Measurements from ENCODE around the gene TNFSF13B. TPM values are rescaled to one million over a fixed set of nuclear protein-coding genes. Genes with fewer than 3 reads are reported as not detected.

The TNFSF13B gene
- total and polyA plus RNA-seq, 2 donors (not counting 1 experiment from before 2014, with no cell fraction given): 2.0 to 4.7 TPM

DNA sequence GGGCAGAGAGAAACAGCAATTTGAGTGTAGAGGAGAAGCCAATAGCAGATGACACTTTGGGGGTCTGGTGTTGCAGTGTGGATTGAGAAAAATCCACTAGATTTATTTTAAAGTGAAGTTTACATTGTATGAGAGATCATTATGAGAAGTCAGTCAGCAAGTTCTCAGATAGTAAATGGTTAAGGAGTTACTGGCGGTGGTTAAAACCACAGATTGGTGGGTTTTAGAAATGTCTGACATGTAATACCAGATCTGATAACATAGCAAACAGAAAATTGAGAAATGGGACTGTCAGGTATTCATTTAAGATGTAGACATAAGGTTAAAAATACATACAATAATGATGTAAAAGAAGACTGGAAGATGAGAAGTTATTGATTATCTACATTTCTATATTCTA, 44.1 kb upstream of the TNFSF13B start:
- peaks cover 8 to 11% of the 10 kb centered on the region in 2 experiments for H3K36me3 ChIP-seq (replicated peaks in 1 of 2; ENCODE audit: control extremely low read depth in 1 of 2, control insufficient read depth in 1 of 2, extremely low read depth in 1 of 2, insufficient read depth in 2 of 2, low read length in 1 of 2)
- H3K9me3 Mint-ChIP-seq (ENCODE audit: insufficient read depth): no peaks in the 10 kb centered on the region
- no peak overlapping the region for H3K4me3 ChIP-seq (ENCODE audit: control extremely low read depth in 1 of 5, extremely low read depth in 1 of 5, insufficient read depth in 1 of 5, low read depth in 2 of 5, low read length in 4 of 5)
- H3K9me3 ChIP-seq (ENCODE audit: control extremely low read depth in 1 of 3, control insufficient read depth in 2 of 3, insufficient read depth in 1 of 3, low read length in 2 of 3): no peaks in the 10 kb centered on the region
- ATAC-seq (ENCODE audit: low read depth): no peak
- H3K27me3 Mint-ChIP-seq: no peaks in the 10 kb centered on the region
- no peak overlapping the region for H3K4me3 Mint-ChIP-seq
- H3K9ac ChIP-seq (ENCODE audit: low read length): no peak overlapping the region
- DNase-seq: no peak
- ChIA-PET POLR2A (no interaction called here), CTCF (interaction anchor here (1.2 to 1.3 kb wide), 2 partner anchors 8 to 97 kb away, joined by 3 to 4 read pairs; no protein-coding TSS in a partner anchor)
- peaks cover 46% of the 10 kb centered on the region for H3K79me2 ChIP-seq (ENCODE audit: control insufficient read depth, insufficient read depth, low read length)
- H3K27ac Mint-ChIP-seq: no peak overlapping the region
- intact Hi-C loops (cut with micrococcal nuclease): loop anchor here (5.0 kb wide), 2 partner anchors 97 to 1658 kb away; partner anchors contain the start of gene ARGLU1
- no peaks in the 10 kb centered on the region for H3K27me3 ChIP-seq (replicated peaks in 1 of 4; ENCODE audit: control extremely low read depth in 1 of 4, control insufficient read depth in 3 of 4, insufficient read depth in 4 of 4, low read length in 3 of 4)
- H3K4me2 ChIP-seq (replicated peaks; ENCODE audit: low read depth, low read length, poor library complexity, severe bottlenecking): no peak overlapping the region
- TF ChIP-seq, protein P1, sequence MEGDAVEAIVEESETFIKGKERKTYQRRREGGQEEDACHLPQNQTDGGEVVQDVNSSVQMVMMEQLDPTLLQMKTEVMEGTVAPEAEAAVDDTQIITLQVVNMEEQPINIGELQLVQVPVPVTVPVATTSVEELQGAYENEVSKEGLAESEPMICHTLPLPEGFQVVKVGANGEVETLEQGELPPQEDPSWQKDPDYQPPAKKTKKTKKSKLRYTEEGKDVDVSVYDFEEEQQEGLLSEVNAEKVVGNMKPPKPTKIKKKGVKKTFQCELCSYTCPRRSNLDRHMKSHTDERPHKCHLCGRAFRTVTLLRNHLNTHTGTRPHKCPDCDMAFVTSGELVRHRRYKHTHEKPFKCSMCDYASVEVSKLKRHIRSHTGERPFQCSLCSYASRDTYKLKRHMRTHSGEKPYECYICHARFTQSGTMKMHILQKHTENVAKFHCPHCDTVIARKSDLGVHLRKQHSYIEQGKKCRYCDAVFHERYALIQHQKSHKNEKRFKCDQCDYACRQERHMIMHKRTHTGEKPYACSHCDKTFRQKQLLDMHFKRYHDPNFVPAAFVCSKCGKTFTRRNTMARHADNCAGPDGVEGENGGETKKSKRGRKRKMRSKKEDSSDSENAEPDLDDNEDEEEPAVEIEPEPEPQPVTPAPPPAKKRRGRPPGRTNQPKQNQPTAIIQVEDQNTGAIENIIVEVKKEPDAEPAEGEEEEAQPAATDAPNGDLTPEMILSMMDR (IDR thresholded peaks at IDR 0.05): no peak
- no peak for TF ChIP-seq EZH2 (IDR thresholded peaks at IDR 0.05; ENCODE audit: borderline replicate concordance, insufficient read depth, low read depth, low read length, poor library complexity, severe bottlenecking)
- H3K27ac ChIP-seq (ENCODE audit: low read length in 2 of 2): peak overlapping the region in 1 of 2 donors; percentile 44
- H4K20me1 ChIP-seq (ENCODE audit: control insufficient read depth, insufficient read depth, low read length, poor library complexity, severe bottlenecking): peaks cover 4% of the 10 kb centered on the region
- H3K4me1 ChIP-seq (ENCODE audit: control insufficient read depth in 2 of 2, insufficient read depth in 2 of 2, low read length in 2 of 2): peaks cover 19 to 21% of the 10 kb centered on the region in 2 donors
- no peak overlapping the region for H2AFZ ChIP-seq (ENCODE audit: insufficient read depth, low read depth, low read length, poor library complexity, severe bottlenecking)
- WGBS (ENCODE audit: insufficient coverage): no CpG with 5 or more reads among the region's 1 CpG
- H3K4me1 Mint-ChIP-seq: peaks cover 50% of the 10 kb centered on the region

DNA sequence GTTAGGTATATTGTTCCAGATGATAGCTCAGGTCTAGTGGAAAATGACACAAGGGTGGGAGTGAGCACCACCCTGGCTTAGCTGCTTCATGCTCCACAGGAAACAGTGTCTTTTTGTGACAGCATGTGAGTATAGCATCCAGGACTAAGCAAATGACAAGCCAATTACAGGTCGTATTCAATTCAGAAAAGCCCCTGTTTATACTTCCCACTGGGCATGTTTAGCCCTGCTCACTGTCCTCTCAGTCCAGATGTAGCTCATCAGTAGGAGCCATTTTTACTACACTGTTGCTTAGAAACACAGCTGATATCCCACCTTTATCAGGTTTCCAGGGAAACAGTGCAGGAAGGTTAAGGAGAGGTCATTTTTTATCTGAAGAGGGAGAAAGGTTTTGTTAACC, 43.3 kb upstream of the TNFSF13B start:
- intact Hi-C loops (cut with micrococcal nuclease): loop anchor here (2.0 to 5.0 kb wide), 4 partner anchors 15 to 1659 kb away; partner anchors contain the start of gene ARGLU1
- H3K79me2 ChIP-seq (ENCODE audit: control insufficient read depth, insufficient read depth, low read length): peaks cover 39% of the 10 kb centered on the region
- H4K20me1 ChIP-seq (ENCODE audit: control insufficient read depth, insufficient read depth, low read length, poor library complexity, severe bottlenecking): peaks cover 8% of the 10 kb centered on the region
- Mint-ChIP-seq H3K27ac (peak overlapping the region; percentile 43), H3K9me3 (ENCODE audit: insufficient read depth) (no peaks in the 10 kb centered on the region), H3K4me3 (peak overlapping the region; percentile 4), H3K4me1 (peaks cover 47% of the 10 kb centered on the region), H3K27me3 (no peaks in the 10 kb centered on the region)
- H3K9me3 ChIP-seq (ENCODE audit: control extremely low read depth in 1 of 3, control insufficient read depth in 2 of 3, insufficient read depth in 1 of 3, low read length in 2 of 3): no peaks in the 10 kb centered on the region
- no peaks in the 10 kb centered on the region for H3K27me3 ChIP-seq (replicated peaks in 1 of 4; ENCODE audit: control extremely low read depth in 1 of 4, control insufficient read depth in 3 of 4, insufficient read depth in 4 of 4, low read length in 3 of 4)
- no peak overlapping the region for H2AFZ ChIP-seq (ENCODE audit: insufficient read depth, low read depth, low read length, poor library complexity, severe bottlenecking)
- CTCF ChIA-PET: interaction anchor here (0.8 to 1.3 kb wide), 3 partner anchors 9 to 96 kb away, joined by 3 to 4 read pairs (median 3); no protein-coding TSS in a partner anchor
- DNase-seq (no peak), ATAC-seq (ENCODE audit: low read depth) (peak; percentile 41)
- POLR2A ChIA-PET: no interaction called here
- peaks cover 17 to 19% of the 10 kb centered on the region in 2 donors for H3K4me1 ChIP-seq (ENCODE audit: control insufficient read depth in 2 of 2, insufficient read depth in 2 of 2, low read length in 2 of 2)
- no peak overlapping the region for H3K4me2 ChIP-seq (replicated peaks; ENCODE audit: low read depth, low read length, poor library complexity, severe bottlenecking)
- peak overlapping the region in 1 of 2 donors; percentile 44 for H3K27ac ChIP-seq (ENCODE audit: low read length in 2 of 2)
- H3K36me3 ChIP-seq (replicated peaks in 1 of 2; ENCODE audit: control extremely low read depth in 1 of 2, control insufficient read depth in 1 of 2, extremely low read depth in 1 of 2, insufficient read depth in 2 of 2, low read length in 1 of 2): peaks cover 8 to 11% of the 10 kb centered on the region in 2 experiments
- H3K4me3 ChIP-seq (ENCODE audit: control extremely low read depth in 1 of 5, extremely low read depth in 1 of 5, insufficient read depth in 1 of 5, low read depth in 2 of 5, low read length in 4 of 5): no peak overlapping the region
- H3K9ac ChIP-seq (ENCODE audit: low read length): no peak overlapping the region
- WGBS (ENCODE audit: insufficient coverage): 13% methylated on average over 1 of the region's 1 CpG
- TF ChIP-seq EZH2 (IDR thresholded peaks at IDR 0.05; ENCODE audit: borderline replicate concordance, insufficient read depth, low read depth, low read length, poor library complexity, severe bottlenecking): no peak
- TF ChIP-seq, protein P1 (IDR thresholded peaks at IDR 0.05): no peak
